Measurements from ENCODE around the gene TBC1D12.

DNA sequence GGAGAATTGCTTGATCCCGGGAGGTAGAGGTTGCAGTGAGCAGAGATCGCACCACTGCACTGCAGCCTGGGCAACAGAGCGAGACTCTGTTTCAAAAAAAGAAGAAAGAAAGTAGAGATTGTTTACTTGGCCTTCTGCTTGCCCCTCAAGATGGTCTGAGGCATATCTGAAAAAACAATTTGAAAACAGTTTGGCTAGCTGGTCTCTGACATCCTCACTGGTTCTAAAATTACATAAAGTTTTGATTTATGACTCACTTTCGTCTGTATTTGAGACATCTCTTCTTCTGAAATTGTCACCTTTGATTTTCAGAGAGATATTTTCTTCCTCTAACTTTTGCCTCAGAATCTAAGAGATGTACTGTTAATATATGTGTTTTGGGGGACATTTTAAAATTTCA lies 93.7 kb downstream of the TBC1D12 start:
- TF ChIP-seq TAF1 (IDR thresholded peaks at IDR 0.05; ENCODE audit: low read depth) (no peak), RAD21 (conservative IDR thresholded peaks at IDR 0.05) (no peak), SMC3 (conservative IDR thresholded peaks at IDR 0.05; ENCODE audit: poor library complexity) (no peak), POLR2AphosphoS5 (IDR thresholded peaks at IDR 0.05) (no peak), EZH2 (IDR thresholded peaks at IDR 0.05; ENCODE audit: borderline replicate concordance, insufficient read depth, low read length, poor library complexity, severe bottlenecking) (no peak), EP300 (conservative IDR thresholded peaks at IDR 0.05; ENCODE audit: poor library complexity, severe bottlenecking) (no peak)
- TF ChIP-seq, protein P1, sequence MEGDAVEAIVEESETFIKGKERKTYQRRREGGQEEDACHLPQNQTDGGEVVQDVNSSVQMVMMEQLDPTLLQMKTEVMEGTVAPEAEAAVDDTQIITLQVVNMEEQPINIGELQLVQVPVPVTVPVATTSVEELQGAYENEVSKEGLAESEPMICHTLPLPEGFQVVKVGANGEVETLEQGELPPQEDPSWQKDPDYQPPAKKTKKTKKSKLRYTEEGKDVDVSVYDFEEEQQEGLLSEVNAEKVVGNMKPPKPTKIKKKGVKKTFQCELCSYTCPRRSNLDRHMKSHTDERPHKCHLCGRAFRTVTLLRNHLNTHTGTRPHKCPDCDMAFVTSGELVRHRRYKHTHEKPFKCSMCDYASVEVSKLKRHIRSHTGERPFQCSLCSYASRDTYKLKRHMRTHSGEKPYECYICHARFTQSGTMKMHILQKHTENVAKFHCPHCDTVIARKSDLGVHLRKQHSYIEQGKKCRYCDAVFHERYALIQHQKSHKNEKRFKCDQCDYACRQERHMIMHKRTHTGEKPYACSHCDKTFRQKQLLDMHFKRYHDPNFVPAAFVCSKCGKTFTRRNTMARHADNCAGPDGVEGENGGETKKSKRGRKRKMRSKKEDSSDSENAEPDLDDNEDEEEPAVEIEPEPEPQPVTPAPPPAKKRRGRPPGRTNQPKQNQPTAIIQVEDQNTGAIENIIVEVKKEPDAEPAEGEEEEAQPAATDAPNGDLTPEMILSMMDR (IDR thresholded peaks at IDR 0.05; ENCODE audit: poor library complexity, severe bottlenecking), result no peak
- TF ChIP-seq, protein P2, sequence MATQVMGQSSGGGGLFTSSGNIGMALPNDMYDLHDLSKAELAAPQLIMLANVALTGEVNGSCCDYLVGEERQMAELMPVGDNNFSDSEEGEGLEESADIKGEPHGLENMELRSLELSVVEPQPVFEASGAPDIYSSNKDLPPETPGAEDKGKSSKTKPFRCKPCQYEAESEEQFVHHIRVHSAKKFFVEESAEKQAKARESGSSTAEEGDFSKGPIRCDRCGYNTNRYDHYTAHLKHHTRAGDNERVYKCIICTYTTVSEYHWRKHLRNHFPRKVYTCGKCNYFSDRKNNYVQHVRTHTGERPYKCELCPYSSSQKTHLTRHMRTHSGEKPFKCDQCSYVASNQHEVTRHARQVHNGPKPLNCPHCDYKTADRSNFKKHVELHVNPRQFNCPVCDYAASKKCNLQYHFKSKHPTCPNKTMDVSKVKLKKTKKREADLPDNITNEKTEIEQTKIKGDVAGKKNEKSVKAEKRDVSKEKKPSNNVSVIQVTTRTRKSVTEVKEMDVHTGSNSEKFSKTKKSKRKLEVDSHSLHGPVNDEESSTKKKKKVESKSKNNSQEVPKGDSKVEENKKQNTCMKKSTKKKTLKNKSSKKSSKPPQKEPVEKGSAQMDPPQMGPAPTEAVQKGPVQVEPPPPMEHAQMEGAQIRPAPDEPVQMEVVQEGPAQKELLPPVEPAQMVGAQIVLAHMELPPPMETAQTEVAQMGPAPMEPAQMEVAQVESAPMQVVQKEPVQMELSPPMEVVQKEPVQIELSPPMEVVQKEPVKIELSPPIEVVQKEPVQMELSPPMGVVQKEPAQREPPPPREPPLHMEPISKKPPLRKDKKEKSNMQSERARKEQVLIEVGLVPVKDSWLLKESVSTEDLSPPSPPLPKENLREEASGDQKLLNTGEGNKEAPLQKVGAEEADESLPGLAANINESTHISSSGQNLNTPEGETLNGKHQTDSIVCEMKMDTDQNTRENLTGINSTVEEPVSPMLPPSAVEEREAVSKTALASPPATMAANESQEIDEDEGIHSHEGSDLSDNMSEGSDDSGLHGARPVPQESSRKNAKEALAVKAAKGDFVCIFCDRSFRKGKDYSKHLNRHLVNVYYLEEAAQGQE (IDR thresholded peaks at IDR 0.05; ENCODE audit: borderline replicate concordance), result no peak
